Amniotic stem cell (primary cell): ENCODE data around the gene ILK.

Source experiments
- DNase-seq: peaks from one replicate; lab custom pipeline; 2025; lab: John Stamatoyannopoulos, UW

The ILK gene

DNA sequence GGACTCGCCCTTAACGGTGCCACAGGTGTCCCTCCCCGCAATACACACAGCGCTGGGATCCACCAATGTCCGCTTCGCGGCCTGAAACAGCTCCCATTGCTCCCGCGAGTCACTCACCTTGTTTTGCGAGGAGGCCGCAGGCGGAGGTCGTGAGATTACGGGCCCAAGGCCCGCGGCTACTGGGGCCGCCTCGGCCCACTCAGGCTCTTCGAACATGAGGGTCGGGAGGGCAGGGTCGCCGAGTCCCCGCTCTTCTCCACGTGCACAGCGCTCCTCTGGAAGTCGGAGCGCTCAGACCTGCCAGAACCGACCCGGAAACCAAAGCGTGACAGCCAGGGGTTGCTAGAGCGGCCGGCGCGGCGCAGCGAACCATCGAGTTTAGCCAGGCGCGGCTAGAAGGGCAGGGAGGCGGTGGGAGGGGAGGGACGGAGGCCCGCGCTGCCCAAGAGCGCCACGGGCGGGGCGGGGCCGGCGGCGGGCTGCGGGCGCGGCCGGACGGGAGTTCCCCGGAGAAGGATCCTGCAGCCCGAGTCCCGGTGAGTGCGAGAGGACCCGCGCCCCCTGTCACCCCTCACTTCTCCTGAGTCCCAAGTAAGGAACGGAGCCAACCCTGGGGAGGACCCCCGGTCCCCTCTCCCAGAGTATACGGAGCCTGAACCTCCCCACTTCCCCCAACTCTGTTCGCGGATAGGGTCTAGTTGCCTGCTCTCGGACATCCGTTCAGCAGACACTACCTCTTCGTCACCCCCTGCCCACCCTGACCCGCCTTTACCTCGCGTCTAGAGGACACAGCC lies at the start of gene ILK, which contains the start of gene RRP8:
ILK (plus strand) TSS at position 488 of the 794 bp plus-strand sequence. CDS start 498 bp downstream, outside the sequence.
RRP8 (minus strand) TSS at position 330 of the 794 bp plus-strand sequence; CDS start at position 216, 114 bp downstream.
- peak; percentile 84 for DNase-seq

DNA sequence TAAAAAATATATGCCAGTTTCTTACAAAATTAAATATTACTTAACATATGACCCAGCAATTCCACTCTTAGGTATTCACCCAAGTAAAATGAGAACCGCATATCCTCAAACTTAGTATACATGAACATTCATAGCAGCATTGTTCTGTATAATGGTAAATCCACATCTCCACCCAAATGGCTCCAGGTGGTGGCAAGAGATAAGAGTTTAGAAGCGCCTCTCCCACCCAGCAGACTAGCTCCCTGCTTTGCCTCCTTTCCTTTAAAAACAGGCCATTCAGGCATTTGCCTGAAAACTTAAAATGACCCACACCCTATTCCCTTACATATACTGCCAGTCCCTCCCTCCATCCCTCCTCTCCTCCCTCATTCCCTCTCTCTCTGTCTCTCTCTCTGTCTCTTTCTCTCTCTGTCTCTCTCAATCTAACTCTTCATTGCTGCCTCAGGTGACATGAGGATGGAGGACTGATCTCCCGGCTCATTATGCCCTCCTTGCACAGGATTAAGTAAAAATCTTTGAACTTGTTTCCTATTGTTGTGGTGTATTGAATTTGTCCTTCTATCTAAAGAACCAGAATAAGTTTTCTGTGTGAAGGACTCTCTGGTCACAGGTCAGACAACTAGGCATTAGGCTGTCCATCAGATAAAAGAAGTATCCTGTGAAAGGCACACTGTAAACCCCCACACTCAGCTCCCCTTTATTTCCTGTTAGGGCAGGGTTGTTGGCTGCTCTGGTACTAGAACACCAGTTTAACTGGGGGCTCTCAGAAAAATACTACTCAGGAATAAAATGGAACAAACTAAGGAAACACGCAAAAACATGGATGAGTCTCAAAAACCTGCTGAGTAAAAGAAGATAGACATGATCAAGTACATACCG lies 48.5 kb upstream of the ILK start:
- DNase-seq: no peak

DNA sequence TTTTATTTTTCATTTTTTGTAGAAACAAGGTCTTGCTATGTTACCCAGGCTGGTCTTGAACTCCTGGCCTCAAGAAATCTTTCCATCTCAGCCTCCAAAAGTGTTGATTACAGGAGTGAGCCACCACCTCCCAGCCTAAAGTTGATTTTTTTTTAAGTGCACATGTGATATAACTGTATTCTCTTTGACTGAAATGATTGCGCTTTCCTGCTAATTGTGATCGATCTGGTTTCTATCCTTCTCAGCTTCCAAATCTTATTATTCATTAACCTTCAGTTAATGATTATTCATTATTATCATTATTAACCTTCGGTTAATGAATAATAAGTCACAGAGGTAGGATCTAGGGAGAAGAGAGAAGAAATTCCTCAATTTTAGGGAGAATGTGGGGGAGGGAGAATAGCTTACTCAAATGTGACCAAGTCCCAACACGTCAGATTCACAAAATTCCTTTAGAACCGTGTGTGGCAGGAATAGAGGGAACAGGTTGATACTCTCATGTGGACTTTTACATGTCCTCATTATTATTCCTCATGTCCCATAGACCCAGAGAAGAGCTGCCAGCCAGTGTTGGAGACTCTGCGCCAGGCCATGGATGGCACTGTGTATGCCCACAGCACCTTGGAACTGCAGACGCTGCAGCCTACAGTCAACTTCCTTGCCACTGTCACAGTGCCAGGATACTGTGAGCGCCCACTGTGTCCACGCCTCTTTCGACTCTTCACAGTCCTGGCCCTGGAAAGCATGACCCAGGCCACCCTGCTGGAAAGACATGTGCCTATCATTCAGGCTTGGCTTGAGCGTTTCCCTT lies 47.2 kb upstream of the ILK start:
- DNase-seq: no peak

DNA sequence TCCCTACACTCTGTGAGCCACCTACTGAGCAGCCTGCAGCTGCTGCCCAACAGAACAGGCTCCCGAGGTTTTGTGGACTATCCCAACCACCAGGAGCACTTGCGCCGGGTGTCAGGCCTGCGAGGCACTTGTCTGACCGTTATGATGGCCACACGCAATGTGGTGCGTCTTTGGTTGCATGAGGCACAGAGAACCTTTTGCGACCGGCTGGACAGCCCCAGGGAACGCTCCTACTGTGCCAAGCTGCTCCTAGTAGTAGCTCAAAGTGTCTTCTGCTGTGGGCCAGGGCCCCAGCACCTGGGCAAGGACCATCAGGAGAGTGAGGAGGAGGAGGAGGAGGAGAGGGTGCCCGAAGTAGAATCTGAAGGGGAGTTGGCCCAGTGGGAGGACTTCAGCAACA lies 46.5 kb upstream of the ILK start:
- no peak for DNase-seq

DNA sequence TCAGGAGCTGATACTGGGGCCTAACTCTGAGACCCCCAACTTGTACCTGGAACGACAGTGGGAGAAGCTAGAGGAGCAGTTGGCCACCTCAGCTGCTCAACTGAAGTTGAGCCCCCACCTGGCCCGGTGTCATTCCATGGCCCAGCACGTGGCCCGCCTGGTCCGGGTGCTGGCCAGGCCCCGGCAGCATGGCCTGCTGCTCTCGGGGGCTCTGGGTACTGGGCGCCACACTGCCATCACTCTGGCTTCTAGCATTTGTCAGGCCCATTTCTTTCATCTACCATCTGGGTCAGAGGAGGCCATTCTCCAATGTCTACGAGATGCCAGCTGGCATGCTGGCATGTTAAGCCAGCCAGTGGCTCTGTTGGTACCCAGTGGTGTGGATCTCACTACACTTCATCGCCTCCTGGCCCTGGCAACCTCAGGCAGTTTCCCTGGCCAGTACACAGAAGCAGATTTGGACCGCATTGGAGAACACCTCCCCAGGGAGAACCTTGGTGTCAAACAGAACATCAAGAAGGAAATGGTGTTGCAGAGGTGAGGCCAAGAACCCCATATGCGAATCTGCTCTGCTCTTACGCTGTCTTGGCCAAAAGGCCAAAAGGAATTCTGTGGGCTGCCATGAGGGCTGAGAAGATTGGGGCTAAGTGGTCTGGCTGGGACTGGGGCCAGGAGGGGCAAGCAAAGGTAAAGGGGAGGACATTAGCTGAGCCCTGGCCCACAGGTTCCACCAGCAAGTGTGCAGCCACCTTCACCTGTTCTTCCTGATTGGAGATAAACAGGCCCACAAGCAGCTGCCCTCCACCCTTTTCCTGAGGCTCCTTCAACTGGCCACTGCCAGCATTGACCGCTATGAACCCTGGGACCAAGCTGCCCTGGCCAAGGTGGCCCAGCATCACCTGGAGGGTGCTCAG lies 45.6 kb upstream of the ILK start:
- DNase-seq: no peak

DNA sequence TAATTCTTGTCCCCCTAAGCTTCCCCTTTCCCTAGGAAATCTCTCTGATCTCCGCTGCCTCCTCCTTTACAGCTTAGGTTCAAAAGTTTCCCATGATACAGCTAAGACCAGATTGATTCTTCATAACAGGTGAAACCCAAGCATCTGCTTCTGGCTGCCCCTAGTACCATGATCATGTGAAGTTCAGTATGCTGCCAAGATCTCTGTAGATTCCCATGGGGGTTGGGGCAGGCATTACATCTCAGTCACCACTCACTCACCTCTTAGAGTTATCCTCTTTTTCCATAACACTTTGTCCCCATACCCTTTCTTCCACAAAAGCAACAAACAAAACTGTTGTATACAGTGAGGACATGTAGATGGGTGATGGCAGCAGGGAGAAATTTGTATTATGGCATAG lies 44.2 kb upstream of the ILK start:
- no peak for DNase-seq

DNA sequence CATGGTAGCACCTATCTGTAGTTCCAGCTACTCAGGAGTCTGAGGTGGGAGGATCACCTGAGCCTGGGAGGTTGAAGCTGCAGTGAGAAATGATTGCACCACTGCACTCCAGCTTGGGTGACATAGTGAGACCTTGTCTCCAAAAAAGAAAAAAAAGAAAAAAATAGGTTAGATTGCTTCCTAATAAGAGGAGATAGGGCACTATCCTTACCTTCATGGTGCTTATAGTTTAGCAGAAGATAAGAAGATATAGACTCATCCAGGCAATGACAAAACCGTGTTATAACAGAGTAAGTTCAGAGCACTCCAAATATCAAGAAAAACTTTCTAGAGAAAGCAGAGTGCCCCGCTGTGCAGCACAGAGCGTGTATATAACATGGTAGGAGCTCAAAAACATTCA lies 42.3 kb upstream of the ILK start:
- DNase-seq: no peak

DNA sequence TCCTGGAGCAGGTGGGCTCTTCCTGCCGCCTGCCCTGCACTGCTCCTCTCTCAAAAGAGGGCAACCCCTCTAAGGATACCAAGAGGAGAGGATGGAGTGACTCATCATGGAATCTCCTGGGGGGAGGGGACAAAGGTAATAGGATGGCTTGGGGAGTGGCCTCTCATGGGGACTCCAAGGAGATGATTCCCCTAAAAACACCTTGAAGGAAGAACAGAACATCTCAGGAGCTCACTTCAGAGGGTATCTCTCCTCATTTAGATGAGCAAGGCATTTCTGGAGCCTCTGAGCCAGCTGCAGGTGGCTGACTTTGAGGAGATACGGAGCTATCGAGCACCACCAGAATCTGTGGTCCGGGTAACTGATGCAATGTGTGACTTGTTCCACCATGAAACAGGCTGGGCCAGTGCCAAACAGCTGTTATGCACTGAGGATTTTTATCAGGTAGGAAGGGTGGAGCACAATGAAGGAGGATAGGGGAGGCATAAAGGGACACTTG lies 40.4 kb upstream of the ILK start:
- DNase-seq: no peak

DNA sequence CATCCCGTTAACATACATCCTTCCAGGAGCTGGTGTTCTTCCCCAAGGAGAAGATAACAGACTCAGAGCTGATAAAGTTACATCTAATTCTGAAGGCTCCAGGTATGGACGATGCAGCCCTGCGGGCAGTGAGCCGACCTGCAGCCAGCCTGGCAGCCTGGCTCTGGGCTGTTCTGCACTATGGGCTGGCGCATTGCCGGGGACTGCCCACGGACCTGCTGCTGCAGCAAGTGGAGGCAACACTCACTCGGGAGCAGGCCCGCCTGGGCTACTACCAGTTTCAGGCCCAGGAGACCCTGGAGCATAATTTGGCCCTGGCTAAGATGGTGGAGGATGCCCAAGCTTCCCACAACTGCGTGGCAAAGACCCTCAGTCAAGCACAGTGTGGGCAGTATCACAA lies 39.9 kb upstream of the ILK start:
- DNase-seq: no peak

DNA sequence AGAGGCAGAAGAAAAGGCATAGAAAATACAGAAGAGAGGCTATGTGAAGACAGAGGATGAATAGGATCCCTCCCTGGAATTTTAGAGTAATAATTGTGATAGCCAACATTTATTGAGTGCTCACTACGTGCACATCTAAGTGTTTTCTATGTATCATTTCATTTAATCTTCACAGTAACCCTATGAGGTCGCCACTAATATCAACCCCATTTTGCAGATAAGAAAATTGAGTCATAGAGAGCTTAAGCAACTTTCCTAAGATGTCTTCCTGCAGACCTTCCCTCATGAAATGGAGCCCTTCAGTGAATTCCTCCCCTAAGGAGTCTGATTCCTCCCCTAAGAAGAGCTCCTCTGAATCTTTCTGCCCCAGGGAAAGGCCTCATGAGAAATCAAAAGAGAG lies 38.2 kb upstream of the ILK start:
- no peak for DNase-seq

DNA sequence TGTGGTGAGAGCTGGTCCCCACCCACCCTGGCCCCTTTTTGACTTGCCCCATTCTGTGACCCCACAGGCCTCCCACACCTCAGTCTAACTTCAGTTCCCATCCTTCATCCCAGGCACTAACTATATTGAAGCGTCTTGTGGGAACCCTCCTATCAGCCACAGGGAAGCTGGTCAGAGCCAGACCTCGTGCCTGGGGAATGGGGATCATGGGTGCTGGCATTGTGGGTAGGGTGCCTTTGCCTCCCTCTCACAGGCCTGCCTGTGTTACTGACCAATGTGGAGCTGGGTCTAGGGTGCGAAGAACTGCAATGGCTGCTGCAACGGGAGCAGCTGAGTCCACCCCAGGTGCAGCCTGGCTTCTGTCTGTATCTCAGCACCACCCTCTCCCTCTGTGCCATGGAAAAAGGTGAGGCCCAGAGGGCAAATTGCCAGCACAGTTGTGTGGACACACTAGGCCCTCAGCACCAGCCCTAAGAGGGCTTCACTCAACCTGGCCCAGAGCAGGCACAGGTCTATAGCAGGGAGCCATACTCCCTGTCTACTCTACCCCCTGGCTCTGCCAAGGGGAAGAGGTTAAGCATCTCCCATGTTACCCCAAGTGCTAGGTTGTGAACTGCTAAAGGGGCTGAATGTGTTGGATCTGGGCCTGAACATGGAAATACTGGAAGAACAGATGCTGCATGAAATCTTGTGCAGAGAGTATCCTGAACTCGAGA lies 37.4 kb upstream of the ILK start:
- no peak for DNase-seq

DNA sequence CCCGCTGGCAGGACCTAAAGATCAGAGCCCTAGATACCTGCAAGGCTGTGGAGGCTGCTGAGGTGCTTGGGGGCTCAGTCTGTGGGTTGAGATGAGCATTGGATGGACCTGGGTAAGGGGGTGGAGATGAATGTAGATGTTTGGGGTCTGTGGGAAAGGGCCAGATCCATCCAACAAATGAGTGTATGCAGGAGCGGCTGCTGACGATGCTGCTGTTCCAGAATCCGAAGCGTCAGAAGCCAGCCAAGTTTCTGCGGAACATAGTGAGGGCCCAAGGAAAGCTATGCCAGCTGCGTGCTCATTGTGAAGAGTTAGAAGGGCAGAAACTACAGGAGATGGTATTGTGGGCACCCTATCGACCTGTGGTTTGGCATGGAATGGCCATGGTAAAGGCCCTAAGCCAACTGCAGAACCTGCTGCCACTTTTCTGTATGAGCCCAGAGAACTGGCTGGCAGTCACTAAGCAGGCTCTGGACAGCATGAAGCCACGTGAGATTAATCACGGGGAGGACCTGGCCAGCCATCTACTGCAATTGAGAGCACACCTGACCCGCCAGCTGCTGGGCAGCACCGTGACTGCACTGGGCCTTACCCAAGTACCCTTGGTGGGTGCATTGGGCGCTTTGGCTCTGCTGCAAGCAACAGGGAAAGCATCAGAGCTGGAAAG lies 36.7 kb upstream of the ILK start:
- no peak for DNase-seq

DNA sequence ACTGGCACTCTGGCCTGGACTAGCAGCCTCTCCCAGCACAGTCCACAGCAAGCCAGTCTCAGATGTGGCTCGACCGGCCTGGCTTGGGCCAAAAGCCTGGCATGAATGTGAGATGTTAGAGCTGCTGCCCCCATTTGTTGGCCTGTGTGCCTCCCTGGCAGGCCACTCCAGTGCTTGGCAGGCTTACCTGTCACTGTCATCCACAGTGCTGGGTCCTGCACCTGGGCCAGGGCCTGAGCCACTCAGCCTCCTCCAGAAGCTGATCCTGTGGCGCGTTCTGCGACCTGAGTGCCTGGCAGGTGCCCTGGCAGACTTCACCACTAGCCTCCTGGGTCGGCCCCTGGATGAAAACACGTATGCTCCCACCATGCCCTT lies 36.2 kb upstream of the ILK start:
- DNase-seq: no peak

DNA sequence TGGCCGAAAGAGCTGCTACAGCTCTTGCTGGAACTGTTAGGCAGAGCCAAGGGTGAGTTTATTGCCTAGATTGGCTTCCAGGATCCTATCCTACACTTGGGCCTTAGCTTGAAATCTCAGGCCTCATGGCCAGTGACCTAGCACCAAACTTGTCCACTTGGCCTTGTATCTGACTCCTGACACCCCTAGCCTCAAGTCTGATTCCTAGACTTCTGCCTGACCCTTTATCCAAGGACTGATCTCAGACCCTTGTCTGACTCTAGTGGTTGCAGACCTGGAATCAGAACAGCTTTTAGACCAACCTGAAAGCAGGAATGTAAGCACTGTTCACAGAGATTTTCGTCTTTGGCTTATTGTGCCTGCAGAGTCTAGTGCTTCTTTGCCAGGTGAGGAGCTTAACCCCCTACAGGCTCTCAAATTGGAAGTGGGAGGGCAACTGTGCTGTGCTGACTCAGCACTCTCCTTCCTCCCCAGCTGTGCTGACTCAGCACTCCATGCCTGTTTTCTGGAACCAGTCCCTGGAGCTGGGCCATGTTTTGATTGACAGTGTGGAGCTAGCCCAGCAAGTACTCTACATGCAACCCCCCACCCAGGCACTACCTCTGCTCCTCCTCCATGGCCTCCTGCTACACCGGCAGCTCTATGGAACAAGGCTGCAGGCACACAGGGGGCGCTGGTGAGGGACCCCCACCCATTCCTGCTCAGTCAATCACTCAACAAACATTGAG lies 35.2 kb upstream of the ILK start:
- no peak for DNase-seq

DNA sequence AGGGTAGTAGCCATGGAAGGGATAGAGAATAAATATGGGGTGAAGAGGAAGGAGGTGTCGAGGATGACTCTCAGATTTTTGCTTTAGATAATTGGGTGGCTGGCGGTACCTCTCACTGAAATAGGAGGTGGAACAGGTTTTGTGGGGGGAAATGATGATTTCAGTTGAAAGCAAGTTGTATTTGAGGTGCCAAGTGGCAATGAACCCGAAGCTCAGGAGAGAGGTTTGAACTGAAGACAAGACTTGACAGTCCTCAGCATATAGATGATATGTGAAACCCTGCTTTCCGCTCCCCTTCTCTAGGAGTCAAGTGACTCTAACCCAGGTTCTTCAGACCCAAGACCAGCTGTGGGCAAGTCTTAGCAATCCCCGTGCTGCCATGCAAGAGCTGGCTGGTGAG lies 33.9 kb upstream of the ILK start:
- DNase-seq: no peak

DNA sequence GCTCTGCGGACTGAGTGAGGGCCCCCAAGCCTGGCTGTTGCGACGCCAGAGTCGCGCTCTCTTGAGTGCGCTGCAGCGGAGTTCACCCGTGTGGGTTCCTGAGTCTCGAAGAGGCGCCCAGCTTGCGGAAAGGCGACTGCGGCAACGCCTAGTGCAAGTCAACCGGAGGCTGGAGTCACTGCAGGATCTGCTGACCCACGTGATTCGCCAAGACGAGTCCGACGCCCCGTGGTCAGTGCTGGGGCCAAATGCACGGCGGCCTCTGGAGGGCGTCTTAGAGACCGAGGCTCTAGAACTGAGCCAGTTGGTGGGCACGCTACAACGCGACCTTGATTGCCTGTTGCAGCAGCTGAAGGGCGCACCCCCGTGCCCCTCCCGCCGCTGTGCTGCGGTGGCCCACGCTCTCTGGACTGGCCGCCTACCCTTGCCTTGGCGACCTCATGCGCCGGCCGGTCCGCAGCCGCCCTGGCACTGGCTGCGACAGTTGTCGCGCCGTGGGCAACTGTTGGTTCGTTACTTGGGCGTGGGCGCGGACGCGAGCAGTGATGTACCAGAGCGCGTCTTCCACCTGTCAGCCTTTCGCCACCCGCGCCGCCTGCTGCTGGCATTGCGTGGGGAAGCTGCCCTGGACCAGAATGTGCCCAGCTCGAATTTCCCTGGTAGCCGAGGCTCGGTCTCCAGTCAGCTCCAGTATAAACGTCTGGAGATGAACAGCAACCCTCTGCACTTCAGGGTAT lies 32.7 kb upstream of the ILK start:
- no peak for DNase-seq

DNA sequence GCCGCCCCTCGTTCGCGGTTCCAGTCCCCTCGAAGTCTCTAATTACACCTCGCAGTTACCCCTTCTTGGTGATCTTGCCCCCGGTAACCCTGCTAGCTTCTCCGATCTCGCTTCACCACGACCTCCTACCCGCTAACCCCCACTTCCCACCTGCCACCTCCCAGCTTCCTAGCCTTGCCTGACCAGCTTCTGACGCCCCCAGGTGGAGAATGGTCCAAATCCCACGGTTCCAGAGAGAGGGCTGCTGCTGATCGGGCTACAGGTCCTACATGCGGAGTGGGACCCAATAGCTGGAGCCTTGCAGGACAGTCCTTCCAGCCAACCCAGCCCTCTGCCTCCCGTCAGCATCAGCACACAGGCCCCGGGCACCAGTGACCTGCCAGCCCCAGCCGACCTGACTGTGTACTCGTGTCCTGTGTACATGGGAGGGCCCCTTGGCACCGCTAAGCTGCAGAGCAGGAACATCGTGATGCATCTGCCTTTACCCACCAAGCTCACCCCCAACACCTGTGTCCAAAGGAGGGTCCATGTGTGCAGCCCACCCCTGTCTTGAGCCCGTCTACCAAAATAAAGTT lies 32.1 kb upstream of the ILK start:
- DNase-seq: no peak

DNA sequence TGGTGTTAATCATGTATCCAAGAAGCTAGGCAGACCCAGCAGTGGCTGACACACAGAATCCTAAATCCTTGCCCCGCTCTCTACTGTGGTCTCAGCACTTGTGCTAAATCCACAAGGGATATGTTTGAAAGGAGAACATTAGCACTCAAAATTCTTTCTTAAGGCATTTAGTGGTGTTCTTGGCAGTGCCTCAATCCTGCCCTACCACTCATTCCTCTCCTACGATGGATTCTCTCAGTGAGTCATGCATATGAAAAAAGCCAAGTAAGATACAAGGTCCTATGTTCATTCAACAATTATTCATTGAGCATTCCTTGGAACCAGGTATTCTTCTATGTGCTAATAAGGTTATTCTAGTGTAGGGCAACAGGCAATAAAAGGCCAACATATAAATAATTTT lies 31.4 kb upstream of the ILK start:
- DNase-seq: no peak
